22Rv1 (cell line): Measurements from ENCODE around the gene MPO.

ENCODE experiments used
- CTCF ChIP-seq: fragments of 450-650 bp; IDR thresholded peaks from 2 replicates; pipeline ENCODE4 v1.5.1; 2017; ENCODE audit warnings: mild to moderate bottlenecking
- ZFX ChIP-seq: fragments of 450-650 bp; IDR thresholded peaks from 2 replicates; pipeline ENCODE4 v1.6.1; 2017; ENCODE audit warnings: antibody characterized with exemption, borderline replicate concordance

- TF ChIP-seq CTCF = no peak
- TF ChIP-seq ZFX = no peak
Measured at GRCh38 chr17:58294034-58294433, 13.3 kb upstream of the MPO start.
